Ramos (cell line): ENCODE results near the gene SCAMP5.

Source experiments
- in situ Hi-C: fragments of 300-500 bp; cut with MboI; formaldehyde crosslinking; loops from one replicate; pipeline ENCODE4 v1.14.3; 2022; ENCODE audit warnings: low sequenced_read_pairs; ENCODE audit not compliant: unreplicated experiment

Gene SCAMP5

GRCh38 chr15:75063338-75063737 is 68.0 kb downstream of the SCAMP5 start:
- in situ Hi-C loops: no loop called here

GRCh38 chr15:75063889-75064288 is 68.5 kb downstream of the SCAMP5 start:
- in situ Hi-C loops: no loop called here

GRCh38 chr15:75064846-75065245 is 69.5 kb downstream of the SCAMP5 start:
- in situ Hi-C loops: no loop called here

GRCh38 chr15:75065467-75065850 is 70.1 kb downstream of the SCAMP5 start:
- in situ Hi-C loops: no loop called here

- in situ Hi-C loops: no loop called here
Observed at GRCh38 chr15:75065851-75066509, 70.6 kb downstream of the SCAMP5 start.

- in situ Hi-C loops: no loop called here
Observed at GRCh38 chr15:75067123-75067830, 71.9 kb downstream of the SCAMP5 start.

GRCh38 chr15:75068748-75069147 is 73.4 kb downstream of the SCAMP5 start:
- in situ Hi-C loops: no loop called here

- in situ Hi-C loops: no loop called here
Observed at GRCh38 chr15:75069301-75069925, 74.0 kb downstream of the SCAMP5 start.

- in situ Hi-C loops: no loop called here
Observed at GRCh38 chr15:75070674-75071073, 75.3 kb downstream of the SCAMP5 start.
